Tibial nerve (tissue), 4 donors: Measurements from ENCODE around the gene DNM3.

Experiments
- CTCF ChIP-seq, 5 experiments: fragments of 200-600 bp in 3 of 5; fragments of 450-650 bp in 2 of 5; sonication (generic) in 3 of 5; IDR thresholded peaks; one replicate each; pipeline ENCODE4 v1.5.1; 2016 to 2019; ENCODE audit warnings: antibody characterized with exemption in 5 of 5, mild to moderate bottlenecking in 3 of 5, moderate library complexity in 2 of 5
- EP300 ChIP-seq, 2 donors: sonication (generic); formaldehyde crosslinking; IDR thresholded peaks; one replicate each; pipeline ENCODE4 v1.6.1; 2017; ENCODE audit warnings: antibody characterized with exemption in 2 of 2, mild to moderate bottlenecking in 1 of 2
- POLR2A ChIP-seq, 2 donors: fragments of 450-650 bp; IDR thresholded peaks; one replicate each; pipeline ENCODE4 v1.6.1; 2017; ENCODE audit warnings: antibody characterized with exemption in 2 of 2, mild to moderate bottlenecking in 2 of 2, moderate library complexity in 2 of 2

- no peak for TF ChIP-seq CTCF (IDR thresholded peaks at IDR 0.05)
- no peak for TF ChIP-seq EP300 (IDR thresholded peaks at IDR 0.05)
- TF ChIP-seq POLR2A (IDR thresholded peaks at IDR 0.05), result no peak
These were observed 87.8 kb downstream of the DNM3 start for GRCh38 chr1:171929121-171929520.
